Sigmoid colon (tissue), 4 donors: ENCODE data around the gene ABHD2.
A peak's percentile ranks its signal among the peaks of the same experiment; 100 is the strongest.

Experiments used
- EP300 ChIP-seq, 4 donors: sonication (generic); formaldehyde crosslinking; IDR thresholded peaks; one replicate each; pipeline ENCODE4 v1.6.1; 2017; ENCODE audit warnings: antibody characterized with exemption in 4 of 4
- POLR2A ChIP-seq, 2 donors: fragments of 450-650 bp; IDR thresholded peaks; one replicate each; pipeline ENCODE4 v1.6.1; 2016; ENCODE audit warnings: antibody characterized with exemption in 2 of 2, mild to moderate bottlenecking in 2 of 2, moderate library complexity in 2 of 2
- POLR2AphosphoS5 ChIP-seq, 4 donors: sonication (generic); formaldehyde crosslinking; IDR thresholded peaks; one replicate each; pipeline ENCODE4 v1.6.1; 2017; ENCODE audit warnings: antibody characterized with exemption in 4 of 4
- TF ChIP-seq, protein P1 (sequence below), 4 experiments: fragments of 450-650 bp in 3 of 4; fragments of 200-600 bp in 1 of 4; IDR thresholded peaks; one replicate each; pipeline ENCODE4 v1.5.1; 2016 to 2019; ENCODE audit warnings: antibody characterized with exemption in 4 of 4, mild to moderate bottlenecking in 3 of 4, moderate library complexity in 2 of 4

DNA sequence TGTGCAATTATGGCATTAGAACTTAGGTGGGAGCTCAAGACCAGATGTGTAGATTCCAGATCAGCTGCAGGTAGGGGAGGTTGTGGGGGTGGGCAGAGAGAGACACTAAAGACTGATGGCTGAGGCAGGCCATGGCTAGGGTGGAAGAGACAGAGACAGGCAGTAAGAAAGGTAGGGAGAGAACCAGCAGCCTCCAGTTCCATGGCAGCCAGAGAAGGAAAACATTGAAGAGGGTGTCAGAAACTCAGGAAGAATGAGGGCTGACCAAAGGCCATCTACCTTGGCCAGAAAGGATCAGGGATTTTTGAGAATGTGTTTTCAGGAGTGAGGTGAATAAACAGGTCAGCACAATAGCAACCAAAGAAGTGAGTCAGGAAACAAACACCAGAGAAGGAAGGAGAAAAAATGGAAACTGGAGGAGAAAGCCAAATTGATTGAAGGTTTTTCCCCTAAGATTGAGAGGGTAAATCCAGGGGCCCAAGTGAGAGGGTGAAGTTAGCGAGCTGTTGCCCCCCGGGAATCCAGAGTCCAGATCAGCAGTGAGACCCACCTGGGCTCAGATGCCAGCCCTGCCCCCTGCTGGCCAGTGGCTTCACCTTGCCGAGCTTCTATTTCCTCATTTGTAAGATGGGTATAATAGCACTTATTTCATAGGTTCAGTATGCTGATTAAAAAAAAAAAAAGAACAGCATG, 41.0 kb downstream of the ABHD2 start:
- TF ChIP-seq POLR2A (IDR thresholded peaks at IDR 0.05) (no peak), EP300 (IDR thresholded peaks at IDR 0.05) (no peak), POLR2AphosphoS5 (IDR thresholded peaks at IDR 0.05) (peak in 1 of 4 donors; percentile 4)
- TF ChIP-seq, protein P1, sequence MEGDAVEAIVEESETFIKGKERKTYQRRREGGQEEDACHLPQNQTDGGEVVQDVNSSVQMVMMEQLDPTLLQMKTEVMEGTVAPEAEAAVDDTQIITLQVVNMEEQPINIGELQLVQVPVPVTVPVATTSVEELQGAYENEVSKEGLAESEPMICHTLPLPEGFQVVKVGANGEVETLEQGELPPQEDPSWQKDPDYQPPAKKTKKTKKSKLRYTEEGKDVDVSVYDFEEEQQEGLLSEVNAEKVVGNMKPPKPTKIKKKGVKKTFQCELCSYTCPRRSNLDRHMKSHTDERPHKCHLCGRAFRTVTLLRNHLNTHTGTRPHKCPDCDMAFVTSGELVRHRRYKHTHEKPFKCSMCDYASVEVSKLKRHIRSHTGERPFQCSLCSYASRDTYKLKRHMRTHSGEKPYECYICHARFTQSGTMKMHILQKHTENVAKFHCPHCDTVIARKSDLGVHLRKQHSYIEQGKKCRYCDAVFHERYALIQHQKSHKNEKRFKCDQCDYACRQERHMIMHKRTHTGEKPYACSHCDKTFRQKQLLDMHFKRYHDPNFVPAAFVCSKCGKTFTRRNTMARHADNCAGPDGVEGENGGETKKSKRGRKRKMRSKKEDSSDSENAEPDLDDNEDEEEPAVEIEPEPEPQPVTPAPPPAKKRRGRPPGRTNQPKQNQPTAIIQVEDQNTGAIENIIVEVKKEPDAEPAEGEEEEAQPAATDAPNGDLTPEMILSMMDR (IDR thresholded peaks at IDR 0.05): peak; percentile 38 to 66 (median 62)
